A549 (cell line): Measurements from ENCODE around the gene CCDC187. TPM values are rescaled to one million over a fixed set of nuclear protein-coding genes. Genes with fewer than 3 reads are reported as not detected.

ENCODE experiments used
- ATAC-seq, 2 experiments: fragments of 200-7000 bp in 1 of 2; fragments of >200 bp in 1 of 2; cut with Nextera tagmentation in 1 of 2; cut with Tn5 transposase in 1 of 2; 3 replicates each; pipeline versions ENCODE4 v1.8.0 to v1.9.1; 2018 to 2020; ENCODE audit warnings: mild to moderate bottlenecking in 1 of 2, moderate library complexity in 1 of 2
- CTCF ChIA-PET: fragments of 300-600 bp; sonication (Branson Sonifier 250); formaldehyde crosslinking; extraction: SDS; loops from one replicate; lab custom pipeline; 2021; ENCODE audit warnings: antibody characterized with exemption, inconsistent platforms; lab: Yijun Ruan, JAX
- POLR2A ChIA-PET: fragments of 350-600 bp; formaldehyde crosslinking; extraction: SDS; loops from one replicate; lab custom pipeline; 2021; ENCODE audit warnings: antibody characterized with exemption, inconsistent platforms; lab: Yijun Ruan, JAX
- DNase-seq, 2 experiments: peaks; one replicate each; pipeline versions ENCODE4 v3.0.0 to v3.0.0-alpha.2; 2011 to 2016; ENCODE audit warnings: low read depth in 1 of 2, low spot score in 1 of 2
- FAIRE-seq: peaks from 2 replicates; lab custom pipeline; 2011; peaks lifted over from hg19 to GRCh38; lab: Jason Lieb, UNC
- H3K27ac ChIP-seq, 2 experiments: fragments of >200 bp; sonication (Bioruptor Twin); formaldehyde crosslinking; 3 replicates each; pipeline ENCODE4 v1.5.1; 2016 to 2017
- H3K4me1 ChIP-seq: fragments of >200 bp; sonication (Bioruptor Twin); formaldehyde crosslinking; 3 replicates; pipeline ENCODE4 v1.6.1; 2016
- H3K4me2 ChIP-seq: fragments of >200 bp; sonication (Bioruptor Twin); formaldehyde crosslinking; 3 replicates; pipeline ENCODE4 v1.6.1; 2016
- H3K4me3 ChIP-seq: fragments of >200 bp; sonication (Bioruptor Twin); formaldehyde crosslinking; 3 replicates; pipeline ENCODE4 v1.5.1; 2016
- H3K9me3 ChIP-seq: fragments of >200 bp; sonication (Bioruptor Twin); formaldehyde crosslinking; 3 replicates; pipeline ENCODE4 v1.6.1; 2016
- BHLHE40 ChIP-seq: IDR thresholded peaks from 2 replicates; pipeline ENCODE4 v1.6.1; 2012; ENCODE audit warnings: low read depth, low read length, inconsistent platforms
- CBX2 ChIP-seq: fragments of 200-600 bp; sonication (generic); IDR thresholded peaks from 2 replicates; pipeline ENCODE4 v1.6.1; 2016; ENCODE audit warnings: low read depth, mild to moderate bottlenecking, borderline replicate concordance
- CTCF ChIP-seq: fragments of >200 bp; sonication (Bioruptor Twin); formaldehyde crosslinking; IDR thresholded peaks from 3 replicates; pipeline ENCODE4 v1.5.1; 2016
- EP300 ChIP-seq, 2 experiments: fragments of >200 bp; sonication (Bioruptor Twin); formaldehyde crosslinking; IDR thresholded peaks; 2 replicates in 1 of 2; 3 replicates in 1 of 2; pipeline ENCODE4 v1.6.1; 2016 to 2017
- ESRRA ChIP-seq: fragments of 150-350 bp; IDR thresholded peaks from 2 replicates; pipeline ENCODE4 v1.6.1; 2014; ENCODE audit warnings: mild to moderate bottlenecking, low read length, borderline replicate concordance
- FOSB ChIP-seq: fragments of 250-450 bp; sonication (Bioruptor Pico); IDR thresholded peaks from 2 replicates; pipeline ENCODE4 v1.5.0; 2020; ENCODE audit warnings: mild to moderate bottlenecking, moderate library complexity
- FOSL2 ChIP-seq, 2 experiments: fragments of 450-650 bp in 1 of 2; fragments of >200 bp in 1 of 2; sonication (Bioruptor Twin) in 1 of 2; formaldehyde crosslinking; IDR thresholded peaks; 2 replicates each; pipeline versions ENCODE4 v1.5.0 to v1.6.1; 2016 to 2020; ENCODE audit warnings: mild to moderate bottlenecking in 1 of 2, moderate library complexity in 1 of 2
- FOXS1 ChIP-seq: fragments of 250-450 bp; sonication (Bioruptor Pico); IDR thresholded peaks from 2 replicates; pipeline ENCODE4 v1.5.0; 2020; ENCODE audit warnings: mild to moderate bottlenecking, moderate library complexity
- KDM5A ChIP-seq: fragments of 200-600 bp; sonication (generic); IDR thresholded peaks from 2 replicates; pipeline ENCODE4 v1.6.1; 2016; ENCODE audit warnings: antibody characterized with exemption, mild to moderate bottlenecking
- MAX ChIP-seq: IDR thresholded peaks from 2 replicates; pipeline ENCODE4 v1.6.1; 2012
- MYC ChIP-seq: IDR thresholded peaks from 2 replicates; pipeline ENCODE4 v1.6.1; 2012; ENCODE audit warnings: mild to moderate bottlenecking, inconsistent platforms, low read length, improper control_type of control experiment, borderline replicate concordance
- NFE2L2 ChIP-seq: fragments of 150-350 bp; conservative IDR thresholded peaks from 2 replicates; pipeline ENCODE4 v1.6.1; 2014; ENCODE audit warnings: low read length
- NR3C1 ChIP-seq: fragments of >200 bp; sonication (Bioruptor Twin); formaldehyde crosslinking; IDR thresholded peaks from 3 replicates; pipeline ENCODE4 v1.6.1; 2017
- PBX3 ChIP-seq: IDR thresholded peaks from 2 replicates; pipeline ENCODE4 v1.6.1; 2012
- POLR2A ChIP-seq: IDR thresholded peaks from 2 replicates; pipeline ENCODE4 v1.6.1; 2012; ENCODE audit warnings: mild to moderate bottlenecking, low read length
- RARB ChIP-seq: fragments of 250-450 bp; sonication (Bioruptor Pico); IDR thresholded peaks from 2 replicates; pipeline ENCODE4 v1.8.0; 2021; ENCODE audit warnings: mild to moderate bottlenecking, moderate library complexity
- REST ChIP-seq: fragments of 200-600 bp; sonication (generic); IDR thresholded peaks from 2 replicates; pipeline ENCODE4 v1.6.1; 2016; ENCODE audit warnings: antibody characterized with exemption, mild to moderate bottlenecking, moderate library complexity
- RFX5 ChIP-seq: fragments of 450-650 bp; IDR thresholded peaks from 2 replicates; pipeline ENCODE4 v1.7.1; 2014; ENCODE audit warnings: antibody characterized with exemption, mild to moderate bottlenecking, moderate library complexity
- RNF2 ChIP-seq: fragments of 200-600 bp; sonication (generic); IDR thresholded peaks from 2 replicates; pipeline ENCODE4 v1.6.1; 2016; ENCODE audit warnings: low read depth, mild to moderate bottlenecking, antibody characterized with exemption, moderate library complexity, borderline replicate concordance
- TFCP2L1 ChIP-seq: fragments of 250-450 bp; sonication (Bioruptor Pico); IDR thresholded peaks from 2 replicates; pipeline ENCODE4 v1.5.0; 2021; ENCODE audit warnings: mild to moderate bottlenecking
- TP53 ChIP-seq: fragments of 250-450 bp; sonication (Bioruptor Pico); IDR thresholded peaks from 2 replicates; pipeline ENCODE4 v1.5.0; 2021; ENCODE audit warnings: mild to moderate bottlenecking, moderate library complexity
- USF2 ChIP-seq: fragments of 450-650 bp; IDR thresholded peaks from 2 replicates; pipeline ENCODE4 v1.6.1; 2014; ENCODE audit warnings: antibody characterized with exemption
- whole genome bisulfite sequencing: methylation state at CpG from one replicate; pipeline ENCODE4 v1.1.6; 2017; ENCODE audit errors: missing lambda C conversion rate; 5-methylcytosine and 5-hydroxymethylcytosine counted together
- polyA plus RNA-seq, 4 experiments: library from polyadenylated mRNA; depleted of rRNA in 3 of 4; stranded (reverse); fragments of >200 nt; fragmentation: RNase III in 1 of 4; extraction: RNeasy Plus Mini Kit Qiagen cat#74134 plus additional on column Dnase treatment in 1 of 4; gene quantifications; 2 replicates in 3 of 4; 3 replicates in 1 of 4; pipeline ENCODE4 v1.2.3, GENCODE V29; 2011 to 2017

Gene CCDC187
- polyA plus RNA-seq, 2 of the 4 experiments (the other 2 are of a cell fraction), result under 0.01 TPM; not detected in 1

GRCh38 chr9:136261686-136262430 lies 42.0 kb downstream of the CCDC187 start:
- FAIRE-seq, result no peak
- no peak for ATAC-seq
- Histone ChIP-seq H3K4me1 (no peaks in the 10 kb centered on the region), H3K4me3 (no peak overlapping the region), H3K4me2 (no peak overlapping the region), H3K9me3 (no peaks in the 10 kb centered on the region), H3K27ac (no peak overlapping the region)
- WGBS, result 73% methylated on average over 20 of the region's 28 CpGs
- ChIA-PET CTCF (interaction anchor here (0.6 to 2.9 kb wide), 12 partner anchors 9 to 467 kb away, joined by 3 to 16 read pairs (median 3); no protein-coding TSS in a partner anchor), POLR2A (no interaction called here)
- TF ChIP-seq ESRRA (no peak), NR3C1 (no peak), TFCP2L1 (CRISPR knock-in tag) (no peak), BHLHE40 (no peak), FOSB (no peak)
- DNase-seq, result no peak

GRCh38 chr9:136260936-136261472 lies 42.9 kb downstream of the CCDC187 start:
- ATAC-seq (no peak), DNase-seq (no peak), FAIRE-seq (no peak)
- ChIA-PET POLR2A (no interaction called here), CTCF (interaction anchor here (0.6 to 2.9 kb wide), 8 partner anchors 8 to 468 kb away, joined by 3 to 16 read pairs (median 4); no protein-coding TSS in a partner anchor)
- Histone ChIP-seq H3K27ac (no peak overlapping the region), H3K9me3 (no peaks in the 10 kb centered on the region), H3K4me3 (no peak overlapping the region), H3K4me2 (no peak overlapping the region), H3K4me1 (peaks cover 4% of the 10 kb centered on the region; the same call in 1 of the 3 replicates)
- WGBS, result 72% methylated on average over 16 of the region's 20 CpGs
- no peak for TF ChIP-seq POLR2A
- no peak for TF ChIP-seq FOXS1 (CRISPR knock-in tag)
- no peak for TF ChIP-seq ESRRA

GRCh38 chr9:136260521-136260920 lies 43.4 kb downstream of the CCDC187 start:
- Histone ChIP-seq H3K27ac (no peak overlapping the region), H3K4me1 (peaks cover 4% of the 10 kb centered on the region; the same call in 1 of the 3 replicates), H3K4me2 (no peak overlapping the region), H3K4me3 (no peak overlapping the region), H3K9me3 (no peaks in the 10 kb centered on the region)
- ChIA-PET POLR2A (no interaction called here), CTCF (interaction anchor here (1.0 to 2.9 kb wide), 3 partner anchors 23 to 293 kb away, joined by 3 to 16 read pairs (median 4); no protein-coding TSS in a partner anchor)
- no peak for ATAC-seq
- 67% methylated on average over 9 of the region's 10 CpGs for WGBS
- TF ChIP-seq REST (no peak), USF2 (no peak), TP53 (CRISPR knock-in tag) (no peak), EP300 (IDR thresholded peaks at IDR 0.05) (no peak), CTCF (no peak), RNF2 (no peak), MAX (no peak), FOSL2 (IDR thresholded peaks at IDR 0.05) (no peak), FOSL2 (CRISPR knock-in tag; IDR thresholded peaks at IDR 0.05) (no peak), RFX5 (no peak), RARB (CRISPR knock-in tag) (no peak), NFE2L2 (no peak), KDM5A (no peak), CBX2 (no peak), MYC (no peak), PBX3 (no peak)
- no peak for DNase-seq
- no peak for FAIRE-seq
